Measurements from ENCODE around the gene SCN1B.
"Not testable (repeated sequence)": the region's sequence is repeated elsewhere in the genome, so short reads cannot be mapped to it uniquely, and the experiment has no call there.

The SCN1B gene

DNA sequence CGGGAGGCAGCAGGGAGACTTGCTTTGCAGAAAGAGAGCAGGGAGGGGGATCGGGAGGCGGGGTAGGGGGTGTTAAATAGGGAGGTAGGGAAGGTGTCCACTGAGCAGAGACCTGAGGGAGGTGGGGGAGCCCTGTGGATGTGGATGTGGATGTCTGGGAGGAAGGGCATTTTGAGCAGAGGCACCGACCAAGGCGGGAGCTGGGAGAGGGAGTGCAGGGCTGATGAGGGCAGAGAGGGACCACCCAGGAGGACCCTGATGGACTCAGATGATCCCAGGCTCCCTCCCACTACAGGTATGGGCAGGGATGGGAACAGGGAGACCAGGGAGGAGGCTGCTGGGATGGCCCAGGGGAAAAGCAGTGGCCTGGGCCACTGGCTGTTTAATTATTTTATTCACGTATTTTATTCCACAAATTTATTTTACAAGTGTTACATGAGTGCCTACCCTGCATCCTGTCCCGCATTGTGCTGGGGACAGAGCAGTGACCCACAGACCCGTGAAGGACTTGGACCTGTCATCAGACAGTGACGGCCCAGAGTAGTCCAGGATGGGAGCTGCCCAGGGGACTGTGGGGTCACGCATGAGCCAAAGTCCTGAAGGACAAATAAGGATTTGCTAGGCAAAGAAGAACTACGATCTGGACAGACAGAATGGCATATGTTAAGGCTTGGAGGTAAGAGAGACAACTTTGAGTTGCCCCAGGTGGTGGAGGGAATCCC is 24.9 kb upstream of the SCN1B start:
- peaks cover 50% of the 10 kb centered on the region for H3K79me2 ChIP-seq (ENCODE audit: insufficient read depth, low read length)
- H3K36me3 ChIP-seq (ENCODE audit: low read length), result no peaks in the 10 kb centered on the region
- H3F3A ChIP-seq (ENCODE audit: insufficient read depth), result peaks cover 8% of the 10 kb centered on the region; the same call in 1 of the 2 replicates

DNA sequence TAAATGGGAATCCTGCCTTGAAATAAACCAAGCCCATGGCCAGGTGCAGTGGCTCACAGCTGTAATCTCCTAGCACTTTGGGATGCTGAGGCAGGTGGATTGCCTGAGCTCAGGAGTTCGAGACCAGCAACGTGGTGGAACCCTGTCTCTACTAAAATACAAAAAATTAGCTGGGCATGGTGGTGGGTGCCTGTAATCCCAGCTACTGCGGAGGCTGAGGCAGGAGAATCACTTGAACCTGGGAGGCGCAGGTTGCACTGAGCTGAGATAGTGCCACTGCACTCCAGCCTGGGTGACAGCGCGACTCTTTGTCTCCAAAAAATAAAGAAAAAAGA is 24.3 kb upstream of the SCN1B start:
- H3K4me3 ChIP-seq (ENCODE audit: insufficient read depth, low read length, poor library complexity, severe bottlenecking); H3K27me3 ChIP-seq (ENCODE audit: low read length); H3K4me2 ChIP-seq (ENCODE audit: low read depth, low read length, poor library complexity, severe bottlenecking); H3K36me3 ChIP-seq (ENCODE audit: low read length); H3F3A ChIP-seq (ENCODE audit: insufficient read depth); H2AFZ ChIP-seq (ENCODE audit: low read depth, low read length, severe bottlenecking); H4K20me1 ChIP-seq (ENCODE audit: low read depth, low read length); H3K9me3 ChIP-seq (ENCODE audit: insufficient read depth, low read length); H3K9ac ChIP-seq (ENCODE audit: low read length); H3K9me2 ChIP-seq (replicated peaks; ENCODE audit: insufficient read depth, low read length); H3K27ac ChIP-seq (ENCODE audit: low read depth, low read length): not testable (repeated sequence)
- H3K79me2 ChIP-seq (ENCODE audit: insufficient read depth, low read length), result peaks cover 46% of the 10 kb centered on the region

More for the DNA sequence above, 24.9 kb upstream of the SCN1B start:
- Histone ChIP-seq H3K9ac (ENCODE audit: low read length) (no peak overlapping the region), H4K20me1 (ENCODE audit: low read depth, low read length) (peaks cover 3% of the 10 kb centered on the region; the same call in 1 of the 2 replicates), H3K4me3 (ENCODE audit: insufficient read depth, low read length, poor library complexity, severe bottlenecking) (no peak overlapping the region), H3K4me2 (ENCODE audit: low read depth, low read length, poor library complexity, severe bottlenecking) (no peak overlapping the region), H3K27me3 (ENCODE audit: low read length) (no peaks in the 10 kb centered on the region), H3K9me2 (replicated peaks; ENCODE audit: insufficient read depth, low read length) (no peaks in the 10 kb centered on the region), H2AFZ (ENCODE audit: low read depth, low read length, severe bottlenecking) (no peak overlapping the region), H3K9me3 (ENCODE audit: insufficient read depth, low read length) (no peaks in the 10 kb centered on the region), H3K27ac (ENCODE audit: low read depth, low read length) (no peak overlapping the region)
- no peak for TF ChIP-seq EZH2phosphoT487 (conservative IDR thresholded peaks at IDR 0.05; ENCODE audit: low read length)
- TF ChIP-seq, protein P1, sequence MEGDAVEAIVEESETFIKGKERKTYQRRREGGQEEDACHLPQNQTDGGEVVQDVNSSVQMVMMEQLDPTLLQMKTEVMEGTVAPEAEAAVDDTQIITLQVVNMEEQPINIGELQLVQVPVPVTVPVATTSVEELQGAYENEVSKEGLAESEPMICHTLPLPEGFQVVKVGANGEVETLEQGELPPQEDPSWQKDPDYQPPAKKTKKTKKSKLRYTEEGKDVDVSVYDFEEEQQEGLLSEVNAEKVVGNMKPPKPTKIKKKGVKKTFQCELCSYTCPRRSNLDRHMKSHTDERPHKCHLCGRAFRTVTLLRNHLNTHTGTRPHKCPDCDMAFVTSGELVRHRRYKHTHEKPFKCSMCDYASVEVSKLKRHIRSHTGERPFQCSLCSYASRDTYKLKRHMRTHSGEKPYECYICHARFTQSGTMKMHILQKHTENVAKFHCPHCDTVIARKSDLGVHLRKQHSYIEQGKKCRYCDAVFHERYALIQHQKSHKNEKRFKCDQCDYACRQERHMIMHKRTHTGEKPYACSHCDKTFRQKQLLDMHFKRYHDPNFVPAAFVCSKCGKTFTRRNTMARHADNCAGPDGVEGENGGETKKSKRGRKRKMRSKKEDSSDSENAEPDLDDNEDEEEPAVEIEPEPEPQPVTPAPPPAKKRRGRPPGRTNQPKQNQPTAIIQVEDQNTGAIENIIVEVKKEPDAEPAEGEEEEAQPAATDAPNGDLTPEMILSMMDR (IDR thresholded peaks at IDR 0.05; ENCODE audit: insufficient read depth, low read length, poor library complexity, severe bottlenecking), result no peak

DNA sequence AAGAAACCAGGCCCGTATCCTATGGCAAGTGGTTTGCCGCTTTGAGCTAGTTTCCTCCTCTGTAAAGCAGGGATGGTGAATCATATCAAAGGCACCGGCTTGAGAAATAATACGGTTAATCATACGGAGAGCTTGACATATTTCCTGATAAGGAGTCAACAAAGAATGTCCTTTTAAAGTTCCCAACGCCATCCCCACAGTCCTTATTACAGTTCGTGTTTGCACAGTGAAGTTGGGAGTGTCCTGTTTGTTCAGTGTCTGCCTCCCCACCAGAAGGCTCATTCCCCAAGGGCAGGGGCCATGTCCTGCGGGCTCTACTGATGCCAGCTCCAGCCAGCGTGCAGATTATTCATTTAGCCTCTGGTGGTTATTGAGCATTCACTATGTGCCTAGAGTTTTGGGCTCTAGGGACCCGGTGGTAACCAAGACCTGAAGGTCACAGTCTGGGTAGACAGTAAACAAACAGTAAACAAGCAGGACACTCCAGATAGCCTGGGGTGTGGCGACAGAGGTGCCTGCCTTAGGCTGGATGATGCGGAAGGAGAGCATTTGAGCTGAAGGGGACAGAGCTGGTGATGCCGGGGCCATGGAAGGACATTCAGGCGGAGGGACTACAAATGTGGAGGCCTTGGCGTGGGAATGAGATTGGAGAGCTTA is 23.8 kb upstream of the SCN1B start:
- H3K9me3 ChIP-seq (ENCODE audit: insufficient read depth, low read length), result no peaks in the 10 kb centered on the region
- H3K27ac ChIP-seq (ENCODE audit: low read depth, low read length), result no peak overlapping the region
- no peak overlapping the region for H2AFZ ChIP-seq (ENCODE audit: low read depth, low read length, severe bottlenecking)
- H3K27me3 ChIP-seq (ENCODE audit: low read length), result no peaks in the 10 kb centered on the region
- TF ChIP-seq EZH2phosphoT487 (conservative IDR thresholded peaks at IDR 0.05; ENCODE audit: low read length), result no peak
- TF ChIP-seq, protein P1 (IDR thresholded peaks at IDR 0.05; ENCODE audit: insufficient read depth, low read length, poor library complexity, severe bottlenecking), result no peak
- H3K4me3 ChIP-seq (ENCODE audit: insufficient read depth, low read length, poor library complexity, severe bottlenecking), result no peak overlapping the region
- 0 out of 2 replicates have a peak, but pooled peaks cover 4% of the 10 kb centered on the region for H3F3A ChIP-seq (ENCODE audit: insufficient read depth)
- no peaks in the 10 kb centered on the region for H3K36me3 ChIP-seq (ENCODE audit: low read length)
- H3K9me2 ChIP-seq (replicated peaks; ENCODE audit: insufficient read depth, low read length), result no peaks in the 10 kb centered on the region
- peaks cover 3% of the 10 kb centered on the region; the same call in 1 of the 2 replicates for H4K20me1 ChIP-seq (ENCODE audit: low read depth, low read length)
- no peak overlapping the region for H3K9ac ChIP-seq (ENCODE audit: low read length)
- peaks cover 41% of the 10 kb centered on the region for H3K79me2 ChIP-seq (ENCODE audit: insufficient read depth, low read length)
- H3K4me2 ChIP-seq (ENCODE audit: low read depth, low read length, poor library complexity, severe bottlenecking), result no peak overlapping the region

DNA sequence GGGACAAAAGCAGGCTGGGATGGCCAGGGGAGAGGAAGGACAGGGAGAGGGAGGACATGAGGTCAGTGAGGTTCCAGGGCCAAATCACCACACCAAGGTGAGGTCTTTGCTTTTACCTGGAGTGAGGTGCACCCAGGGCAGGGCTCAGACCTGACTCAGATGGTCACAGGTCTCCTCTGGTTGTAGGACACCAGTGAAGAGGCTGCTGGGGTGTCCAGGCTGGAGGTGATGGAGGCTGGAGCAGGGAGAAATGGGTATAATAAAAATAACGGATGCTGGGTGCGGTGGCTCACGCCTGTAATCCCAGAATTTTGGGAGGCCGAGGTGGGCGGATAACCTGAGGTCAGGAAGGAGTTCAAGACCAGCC is 23.3 kb upstream of the SCN1B start:
- peaks cover 36% of the 10 kb centered on the region for H3K79me2 ChIP-seq (ENCODE audit: insufficient read depth, low read length)
- no peaks in the 10 kb centered on the region for H3K27me3 ChIP-seq (ENCODE audit: low read length)
- H4K20me1 ChIP-seq (ENCODE audit: low read depth, low read length), result peaks cover 3% of the 10 kb centered on the region; the same call in 1 of the 2 replicates
- no peaks in the 10 kb centered on the region for H3K36me3 ChIP-seq (ENCODE audit: low read length)
- no peak overlapping the region for H3K9ac ChIP-seq (ENCODE audit: low read length)
- H3K4me2 ChIP-seq (ENCODE audit: low read depth, low read length, poor library complexity, severe bottlenecking), result no peak overlapping the region
- no peak overlapping the region for H3K27ac ChIP-seq (ENCODE audit: low read depth, low read length)
- no peak overlapping the region for H2AFZ ChIP-seq (ENCODE audit: low read depth, low read length, severe bottlenecking)
- H3K9me2 ChIP-seq (replicated peaks; ENCODE audit: insufficient read depth, low read length), result no peaks in the 10 kb centered on the region
- no peaks in the 10 kb centered on the region for H3K9me3 ChIP-seq (ENCODE audit: insufficient read depth, low read length)
- TF ChIP-seq, protein P1 (IDR thresholded peaks at IDR 0.05; ENCODE audit: insufficient read depth, low read length, poor library complexity, severe bottlenecking), result no peak
- no peak for TF ChIP-seq EZH2phosphoT487 (conservative IDR thresholded peaks at IDR 0.05; ENCODE audit: low read length)
- 0 out of 2 replicates have a peak, but pooled peaks cover 4% of the 10 kb centered on the region for H3F3A ChIP-seq (ENCODE audit: insufficient read depth)
- H3K4me3 ChIP-seq (ENCODE audit: insufficient read depth, low read length, poor library complexity, severe bottlenecking), result no peak overlapping the region

DNA sequence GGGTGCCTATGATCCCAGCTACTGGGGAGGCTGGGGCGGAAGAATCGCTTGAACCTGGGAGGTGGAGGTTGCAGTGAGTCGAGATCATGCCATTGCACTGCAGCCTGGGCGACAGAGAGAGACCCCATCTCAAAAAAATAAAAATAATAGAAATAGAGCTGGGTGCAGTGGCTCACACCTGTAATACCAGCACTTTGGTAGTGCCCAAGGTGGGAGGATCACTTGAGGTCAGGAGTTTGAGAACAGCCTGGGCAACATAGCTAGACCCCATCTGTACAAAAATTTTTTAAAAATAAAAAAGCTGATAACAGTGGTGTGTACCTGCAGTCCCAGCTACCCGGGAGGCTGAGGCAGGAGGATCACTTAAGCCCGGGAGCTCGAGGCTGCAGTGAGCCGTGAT is 22.8 kb upstream of the SCN1B start:
- H3K27me3 ChIP-seq (ENCODE audit: low read length); H3K9me2 ChIP-seq (replicated peaks; ENCODE audit: insufficient read depth, low read length); H3K9ac ChIP-seq (ENCODE audit: low read length); H3K9me3 ChIP-seq (ENCODE audit: insufficient read depth, low read length); H3K4me3 ChIP-seq (ENCODE audit: insufficient read depth, low read length, poor library complexity, severe bottlenecking); H3F3A ChIP-seq (ENCODE audit: insufficient read depth); H3K36me3 ChIP-seq (ENCODE audit: low read length); H2AFZ ChIP-seq (ENCODE audit: low read depth, low read length, severe bottlenecking); H3K4me2 ChIP-seq (ENCODE audit: low read depth, low read length, poor library complexity, severe bottlenecking); H4K20me1 ChIP-seq (ENCODE audit: low read depth, low read length); H3K27ac ChIP-seq (ENCODE audit: low read depth, low read length): not testable (repeated sequence)
- peaks cover 32% of the 10 kb centered on the region for H3K79me2 ChIP-seq (ENCODE audit: insufficient read depth, low read length)
